Measurements from ENCODE around the gene LGI1.

LGI1 gene

GRCh38 chr10:93767724-93768399 is 10.1 kb downstream of the LGI1 start:
- no peak for TF ChIP-seq CTCF (IDR thresholded peaks at IDR 0.05)

GRCh38 chr10:93768892-93769291 is 11.2 kb downstream of the LGI1 start:
- no peak for TF ChIP-seq CTCF (IDR thresholded peaks at IDR 0.05)

DNA sequence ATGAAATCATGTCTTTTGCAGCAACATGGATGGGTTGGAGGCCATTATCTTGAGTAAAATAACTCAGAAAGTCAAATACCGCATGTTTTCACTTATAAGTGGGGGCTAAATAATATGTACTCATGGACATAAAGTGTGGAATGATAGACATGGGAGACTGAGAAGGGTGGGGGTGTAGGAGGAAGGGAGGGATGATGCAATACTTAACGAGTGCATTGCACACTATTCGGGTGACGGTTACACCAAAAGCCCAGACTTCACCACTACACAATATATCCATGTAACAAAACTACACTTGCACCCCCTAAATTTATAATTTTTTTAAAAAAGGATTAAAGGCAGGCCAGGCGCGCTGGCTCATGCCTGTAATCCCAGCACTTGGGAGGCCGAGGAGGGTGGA is 13.6 kb downstream of the LGI1 start:
- TF ChIP-seq CTCF (IDR thresholded peaks at IDR 0.05), result no peak

DNA sequence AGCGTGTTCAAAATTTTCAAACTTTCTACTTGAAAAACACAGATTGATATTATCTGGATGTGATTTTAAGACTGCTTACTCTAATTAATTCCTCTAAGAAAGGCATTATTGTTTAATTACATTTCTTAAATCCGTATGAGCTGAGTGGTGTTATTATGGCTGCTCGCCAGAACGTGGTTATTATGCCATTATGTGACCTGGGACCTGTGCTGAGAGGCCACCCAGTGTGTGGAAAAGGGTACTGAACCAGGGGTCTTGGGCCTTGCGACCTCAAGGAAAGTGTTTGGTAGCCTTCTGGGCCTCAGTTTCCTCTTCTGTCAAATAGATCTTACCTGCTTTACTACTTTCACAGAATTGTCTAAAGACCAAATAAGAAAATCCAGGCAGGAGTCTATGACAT is 15.4 kb downstream of the LGI1 start:
- TF ChIP-seq CTCF (IDR thresholded peaks at IDR 0.05), result no peak

- no peak for TF ChIP-seq CTCF (IDR thresholded peaks at IDR 0.05)
Measured at GRCh38 chr10:93773705-93774104, 16.0 kb downstream of the LGI1 start.

DNA sequence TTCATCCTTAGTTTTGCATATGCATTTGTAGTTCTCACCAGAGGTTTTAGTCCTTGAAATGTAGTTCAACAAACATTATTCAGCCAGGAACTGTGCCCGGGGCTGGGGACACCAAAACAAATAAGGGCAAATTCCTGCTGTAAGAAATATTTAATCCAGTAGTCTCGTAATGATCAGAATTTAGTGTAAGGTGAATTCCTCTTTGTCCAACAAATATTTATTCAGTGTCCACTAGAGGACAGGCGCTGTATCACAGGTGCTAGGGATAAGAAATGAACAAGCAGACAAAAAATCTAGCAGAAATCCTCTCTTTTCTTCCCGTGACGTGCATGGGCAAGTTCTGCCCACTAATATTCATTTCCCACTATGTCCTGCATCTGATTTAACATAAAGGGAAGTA is 17.6 kb downstream of the LGI1 start:
- TF ChIP-seq CTCF (IDR thresholded peaks at IDR 0.05), result peak; percentile 22; the same call in 1 of the 2 replicates

GRCh38 chr10:93777092-93777491 is 19.4 kb downstream of the LGI1 start:
- TF ChIP-seq CTCF (IDR thresholded peaks at IDR 0.05), result no peak

GRCh38 chr10:93784059-93784458 is 26.3 kb downstream of the LGI1 start:
- no peak for TF ChIP-seq CTCF (IDR thresholded peaks at IDR 0.05)

All from LNCAP (cell line).